ENCODE measurements around the gene RACK1. TPM values are rescaled to one million over a fixed set of nuclear protein-coding genes. Genes with fewer than 3 reads are reported as not detected.

Gene RACK1
- total and polyA plus RNA-seq, 2 of the 13 experiments (the other 11 are each of a cell fraction or from before 2014, with no cell fraction given) = 2,514 to 6,141 TPM

- TF ChIP-seq PBX2 (CRISPR knock-in tag; IDR thresholded peaks at IDR 0.05) (no peak), GTF2F1 (IDR thresholded peaks at IDR 0.05; ENCODE audit: low read length) (no peak), SP5 (CRISPR knock-in tag; IDR thresholded peaks at IDR 0.05; ENCODE audit: borderline replicate concordance, low read depth) (no peak), ZNF263 (CRISPR knock-in tag; IDR thresholded peaks at IDR 0.05) (peak; percentile 89), E2F2 (CRISPR knock-in tag; IDR thresholded peaks at IDR 0.05; ENCODE audit: borderline replicate concordance) (no peak), KAT7 (CRISPR knock-in tag; IDR thresholded peaks at IDR 0.05; ENCODE audit: borderline replicate concordance) (0 out of 2 replicates have a peak, but pooled peaks have one; percentile 17), RFX5 (IDR thresholded peaks at IDR 0.05; ENCODE audit: low read depth, low read length) (no peak), ZNF784 (CRISPR knock-in tag; IDR thresholded peaks at IDR 0.05; ENCODE audit: borderline replicate concordance) (peak; percentile 67; the same call in 1 of the 2 replicates), BRCA1 (CRISPR knock-in tag; IDR thresholded peaks at IDR 0.05) (0 out of 2 replicates have a peak, but pooled peaks have one; percentile 82), HIVEP1 (CRISPR knock-in tag; IDR thresholded peaks at IDR 0.05) (no peak), GMEB1 (CRISPR knock-in tag; IDR thresholded peaks at IDR 0.05; ENCODE audit: borderline replicate concordance) (peak; percentile 82), MYC (CRISPR knock-in tag; IDR thresholded peaks at IDR 0.05; ENCODE audit: borderline replicate concordance) (peak; percentile 11; the same call in 1 of the 2 replicates), ARNT (IDR thresholded peaks at IDR 0.05) (no peak), ARHGAP35 (CRISPR knock-in tag; IDR thresholded peaks at IDR 0.05; ENCODE audit: borderline replicate concordance) (peak; percentile 78; the same call in 1 of the 2 replicates), DNMT3B (CRISPR knock-in tag; conservative IDR thresholded peaks at IDR 0.05) (no peak), ZNF367 (CRISPR knock-in tag; IDR thresholded peaks at IDR 0.05; ENCODE audit: borderline replicate concordance) (0 out of 2 replicates have a peak, but pooled peaks have one; percentile 49), ZFYVE20 (CRISPR knock-in tag; IDR thresholded peaks at IDR 0.05; ENCODE audit: borderline replicate concordance, low read depth) (0 out of 2 replicates have a peak, but pooled peaks have one; percentile 26), NR3C1 (CRISPR knock-in tag; IDR thresholded peaks at IDR 0.05) (no peak), ZNF607 (CRISPR knock-in tag; IDR thresholded peaks at IDR 0.05; ENCODE audit: borderline replicate concordance) (peak; percentile 77), ZNF841 (CRISPR knock-in tag; IDR thresholded peaks at IDR 0.05; ENCODE audit: borderline replicate concordance) (no peak), NRL (CRISPR knock-in tag; IDR thresholded peaks at IDR 0.05; ENCODE audit: borderline replicate concordance) (no peak; the same call in 1 of the 2 replicates), NFE2 (CRISPR knock-in tag; IDR thresholded peaks at IDR 0.05) (no peak), CREB3 (CRISPR knock-in tag; IDR thresholded peaks at IDR 0.05) (0 out of 2 replicates have a peak, but pooled peaks have one; percentile 64), ZMAT5 (CRISPR knock-in tag; IDR thresholded peaks at IDR 0.05; ENCODE audit: borderline replicate concordance, low read depth) (no peak)
Observed at GRCh38 chr5:181191526-181192336, 52.0 kb downstream of the RACK1 start (continued).

All from HepG2 (cell line).